ENCODE data around the gene FICD.

Gene FICD

GRCh38 chr12:108567406-108568337 is 52.6 kb downstream of the FICD start:
- no peak overlapping the region for H3K4me3 ChIP-seq (ENCODE audit: low read length)
- TF ChIP-seq, protein P1, sequence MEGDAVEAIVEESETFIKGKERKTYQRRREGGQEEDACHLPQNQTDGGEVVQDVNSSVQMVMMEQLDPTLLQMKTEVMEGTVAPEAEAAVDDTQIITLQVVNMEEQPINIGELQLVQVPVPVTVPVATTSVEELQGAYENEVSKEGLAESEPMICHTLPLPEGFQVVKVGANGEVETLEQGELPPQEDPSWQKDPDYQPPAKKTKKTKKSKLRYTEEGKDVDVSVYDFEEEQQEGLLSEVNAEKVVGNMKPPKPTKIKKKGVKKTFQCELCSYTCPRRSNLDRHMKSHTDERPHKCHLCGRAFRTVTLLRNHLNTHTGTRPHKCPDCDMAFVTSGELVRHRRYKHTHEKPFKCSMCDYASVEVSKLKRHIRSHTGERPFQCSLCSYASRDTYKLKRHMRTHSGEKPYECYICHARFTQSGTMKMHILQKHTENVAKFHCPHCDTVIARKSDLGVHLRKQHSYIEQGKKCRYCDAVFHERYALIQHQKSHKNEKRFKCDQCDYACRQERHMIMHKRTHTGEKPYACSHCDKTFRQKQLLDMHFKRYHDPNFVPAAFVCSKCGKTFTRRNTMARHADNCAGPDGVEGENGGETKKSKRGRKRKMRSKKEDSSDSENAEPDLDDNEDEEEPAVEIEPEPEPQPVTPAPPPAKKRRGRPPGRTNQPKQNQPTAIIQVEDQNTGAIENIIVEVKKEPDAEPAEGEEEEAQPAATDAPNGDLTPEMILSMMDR (conservative IDR thresholded peaks at IDR 0.05; ENCODE audit: low read length), result no peak
- no peak for DNase-seq (ENCODE audit: low read depth)

GRCh38 chr12:108568338-108569154 is 53.5 kb downstream of the FICD start:
- TF ChIP-seq, protein P1 (conservative IDR thresholded peaks at IDR 0.05; ENCODE audit: low read length), result no peak
- no peak overlapping the region for H3K4me3 ChIP-seq (ENCODE audit: low read length)
- no peak for DNase-seq (ENCODE audit: low read depth)

Data from AG10803 (cell line).